K562 (cell line): ENCODE data around the gene CEP131. TPM values are rescaled to one million over a fixed set of nuclear protein-coding genes. Genes with fewer than 3 reads are reported as not detected.

Experiments used
- ATAC-seq: fragments of 200-7000 bp; cut with Tn5 transposase; 3 replicates; pipeline ENCODE4 v1.9.1; 2020; ENCODE audit warnings: moderate library complexity
- BruUV-seq: library from RNA; stranded (reverse); fragments of 400-500 nt; replicated peaks from 2 replicates; lab custom pipeline; 2021; lab: Mats Ljungman, UMichigan
- CTCF ChIA-PET: fragments of 300-600 bp; formaldehyde crosslinking; extraction: SDS; loops from one replicate; lab custom pipeline; 2021; ENCODE audit warnings: low intra/inter-chr PET ratio; lab: Yijun Ruan, JAX
- POLR2A ChIA-PET: fragments of 300-600, 350-650 bp; sonication (Branson Sonifier 250); formaldehyde crosslinking; extraction: SDS; loops from one replicate; lab custom pipeline; 2021; ENCODE audit warnings: antibody characterized with exemption, inconsistent platforms; lab: Yijun Ruan, JAX
- DNase-seq, 4 experiments: peaks; one replicate each; pipeline versions ENCODE4 v3.0.0 to v3.0.0-alpha.2; 2011 to 2018; ENCODE audit warnings: low spot score in 3 of 4, mixed read lengths in 3 of 4; ENCODE audit errors: extremely low read depth in 1 of 4
- FAIRE-seq: peaks from 2 replicates; lab custom pipeline; 2011; peaks lifted over from hg19 to GRCh38; lab: Jason Lieb, UNC
- H2AFZ ChIP-seq: 2 replicates; pipeline ENCODE4 v1.6.0; 2011; ENCODE audit warnings: low read depth, low read length, control low read depth, inconsistent platforms
- H3K27ac ChIP-seq: fragments of 200-600 bp; 3 replicates; pipeline ENCODE4 v1.8.0; 2011; ENCODE audit warnings: low read depth, mild to moderate bottlenecking, control low read depth, inconsistent platforms, low read length, moderate library complexity, mixed read lengths; ENCODE audit errors: extremely low read depth
- H3K27me3 ChIP-seq, 2 experiments: fragments of 300-600 bp in 1 of 2; 2 replicates in 1 of 2; 3 replicates in 1 of 2; pipeline versions ENCODE4 v1.6.0 to v1.8.0; 2011; ENCODE audit warnings: inconsistent platforms in 2 of 2, low read length in 2 of 2, mild to moderate bottlenecking in 1 of 2, mixed read lengths in 1 of 2, moderate library complexity in 1 of 2; ENCODE audit not compliant: control insufficient read depth in 2 of 2, insufficient read depth in 2 of 2
- H3K36me3 ChIP-seq: fragments of 300-600 bp; 3 replicates; pipeline ENCODE4 v1.8.0; 2011; ENCODE audit warnings: mild to moderate bottlenecking, low read length, inconsistent platforms; ENCODE audit not compliant: control insufficient read depth, insufficient read depth
- H3K4me1 ChIP-seq, 2 experiments: fragments of 200-600 bp in 1 of 2; replicated peaks in 1 of 2; 2 replicates in 1 of 2; 3 replicates in 1 of 2; pipeline versions ENCODE4 v1.5.1 to v1.8.0; 2011; ENCODE audit warnings: inconsistent platforms in 2 of 2, low read length in 2 of 2, mild to moderate bottlenecking in 1 of 2, mixed read lengths in 1 of 2, moderate library complexity in 1 of 2; ENCODE audit not compliant: control insufficient read depth in 2 of 2, insufficient read depth in 2 of 2
- H3K4me2 ChIP-seq: 2 replicates; pipeline ENCODE4 v1.6.1; 2011; ENCODE audit warnings: low read length, control low read depth, inconsistent platforms, mixed read lengths; ENCODE audit not compliant: insufficient read depth
- H3K4me3 ChIP-seq: fragments of 200-600 bp; sonication (generic), shearing (Covaris generic); 2 replicates; pipeline ENCODE4 v1.5.1; 2016; ENCODE audit warnings: control low read depth, inconsistent platforms
- H3K79me2 ChIP-seq: fragments of 200-600 bp; 3 replicates; pipeline ENCODE4 v1.8.0; 2011; ENCODE audit warnings: low read length, inconsistent platforms; ENCODE audit not compliant: control insufficient read depth, insufficient read depth
- H3K9ac ChIP-seq, 2 experiments: 2 replicates each; pipeline versions ENCODE4 v1.6.0 to v1.6.1; 2011; ENCODE audit warnings: low read depth in 2 of 2, low read length in 2 of 2, control low read depth in 1 of 2, inconsistent platforms in 1 of 2, mild to moderate bottlenecking in 1 of 2, mixed read lengths in 1 of 2; ENCODE audit not compliant: insufficient read depth in 1 of 2
- H3K9me1 ChIP-seq: one replicate; pipeline ENCODE4 v1.6.0; 2011; ENCODE audit warnings: inconsistent platforms, mild to moderate bottlenecking, low read length, moderate library complexity; ENCODE audit not compliant: control insufficient read depth, insufficient read depth
- H3K9me3 ChIP-seq: replicated peaks from 2 replicates; pipeline ENCODE4 v1.5.1; 2011; ENCODE audit warnings: low read depth, low read length, inconsistent platforms; ENCODE audit not compliant: control insufficient read depth, insufficient read depth
- H4K20me1 ChIP-seq: replicated peaks from 2 replicates; pipeline ENCODE4 v1.6.1; 2011; ENCODE audit warnings: low read length, inconsistent platforms, mixed read lengths; ENCODE audit not compliant: control insufficient read depth, insufficient read depth
- ATF2 ChIP-seq: sonication (generic); formaldehyde crosslinking; IDR thresholded peaks from 2 replicates; pipeline ENCODE4 v1.8.1; 2022; ENCODE audit warnings: missing genetic modification reagents
- BDP1 ChIP-seq: IDR thresholded peaks from 3 replicates; pipeline ENCODE4 v1.6.1; 2011; ENCODE audit not compliant: insufficient read length, insufficient read depth
- CC2D1A ChIP-seq: fragments of 450-650 bp; IDR thresholded peaks from 2 replicates; pipeline ENCODE4 v1.6.1; 2017; ENCODE audit warnings: mild to moderate bottlenecking
- EGR1 ChIP-seq: fragments of 450-650 bp; conservative IDR thresholded peaks from 2 replicates; pipeline ENCODE4 v1.6.1; 2017; ENCODE audit warnings: mild to moderate bottlenecking
- HDAC6 ChIP-seq: IDR thresholded peaks from 2 replicates; pipeline ENCODE4 v1.6.1; 2012; ENCODE audit warnings: low read depth, mild to moderate bottlenecking, control low read depth, inconsistent platforms, low read length, moderate library complexity
- KDM4B ChIP-seq, 2 experiments: fragments of 450-650 bp in 1 of 2; sonication (generic) in 1 of 2; IDR thresholded peaks; 2 replicates each; pipeline ENCODE4 v1.6.1; 2016 to 2017; ENCODE audit warnings: borderline replicate concordance in 2 of 2, antibody characterized with exemption in 1 of 2, low read depth in 1 of 2, mild to moderate bottlenecking in 1 of 2
- KDM5B ChIP-seq: fragments of 200-600 bp; sonication (generic); IDR thresholded peaks from 2 replicates; pipeline ENCODE4 v1.6.1; 2012; ENCODE audit warnings: low read depth, mild to moderate bottlenecking, moderate library complexity, low read length, control low read depth, inconsistent platforms; ENCODE audit not compliant: insufficient replicate concordance
- MED1 ChIP-seq: sonication (generic); formaldehyde crosslinking; IDR thresholded peaks from 2 replicates; pipeline ENCODE4 v1.8.1; 2023; ENCODE audit warnings: missing genetic modification reagents, borderline replicate concordance
- MNT ChIP-seq, 2 experiments: fragments of 450-650 bp; conservative IDR thresholded peaks; 2 replicates each; pipeline ENCODE4 v1.6.1; 2017; ENCODE audit warnings: mild to moderate bottlenecking in 2 of 2, moderate library complexity in 2 of 2
- MYNN ChIP-seq, 2 experiments: sonication (generic); formaldehyde crosslinking in 1 of 2; IDR thresholded peaks; 2 replicates each; pipeline versions ENCODE4 v1.5.0 to v1.6.1; 2016 to 2020; ENCODE audit warnings: antibody characterized with exemption in 1 of 2, missing genetic modification reagents in 1 of 2
- NFATC3 ChIP-seq: fragments of 450-650 bp; IDR thresholded peaks from 2 replicates; pipeline ENCODE4 v1.6.1; 2017; ENCODE audit warnings: mild to moderate bottlenecking
- NFIC ChIP-seq: fragments of 450-650 bp; IDR thresholded peaks from 2 replicates; pipeline ENCODE4 v1.6.1; 2017; ENCODE audit warnings: mild to moderate bottlenecking, inconsistent platforms
- RCOR1 ChIP-seq, 2 experiments: IDR thresholded peaks; 2 replicates each; pipeline ENCODE4 v1.6.1; 2012; ENCODE audit warnings: low read depth in 2 of 2, low read length in 2 of 2, borderline replicate concordance in 1 of 2, improper control_type of control experiment in 1 of 2
- SRSF7 ChIP-seq: fragments of 200-400 bp; formaldehyde crosslinking; optimal IDR thresholded peaks from 2 replicates; pipeline ENCODE3; 2017; ENCODE audit warnings: mild to moderate bottlenecking, low read depth, low read length
- ZFP36 ChIP-seq: fragments of 150-350 bp; IDR thresholded peaks from 2 replicates; pipeline ENCODE4 v1.6.1; 2018; ENCODE audit warnings: low read length, low read depth; ENCODE audit not compliant: partially characterized antibody
- ZNF197 ChIP-seq: fragments of 200-800 bp; sonication (Bioruptor generic); IDR thresholded peaks from 2 replicates; pipeline ENCODE4 v1.6.1; 2016; ENCODE audit warnings: low read depth, missing genetic modification characterization, missing compliant biosample characterization
- ZNF24 ChIP-seq: fragments of 450-650 bp; IDR thresholded peaks from 2 replicates; pipeline ENCODE4 v1.6.1; 2016
- ZNF395 ChIP-seq: fragments of 200-800 bp; sonication (Bioruptor generic); IDR thresholded peaks from 2 replicates; pipeline ENCODE4 v1.6.1; 2017; ENCODE audit warnings: missing genetic modification characterization, missing compliant biosample characterization
- ZNF76 ChIP-seq: fragments of 250-450 bp; sonication (Bioruptor Pico); IDR thresholded peaks from 2 replicates; pipeline ENCODE4 v1.4.0; 2020; ENCODE audit warnings: mild to moderate bottlenecking, moderate library complexity, borderline replicate concordance
- WGBS: fragments of 100-300 bp; shearing (Covaris generic); methylation state at CpG from one replicate; pipeline ENCODE4 v1.1.6; 2016; ENCODE audit warnings: low coverage, mixed read lengths; ENCODE audit not compliant: insufficient coverage; ENCODE audit errors: missing lambda C conversion rate; 5-methylcytosine and 5-hydroxymethylcytosine counted together
- in situ Hi-C: fragments of 300-500 bp; cut with MboI; formaldehyde crosslinking; loops from 4 replicates; pipeline ENCODE4 v1.15.0; 2018; ENCODE audit warnings: inconsistent platforms, mixed read lengths
- intact Hi-C: fragments of 100-400 bp; cut with micrococcal nuclease; formaldehyde crosslinking; loops from 2 replicates; pipeline ENCODE4 v1.14.2; 2022
- polyA plus RNA-seq, 8 experiments: library from polyadenylated mRNA; depleted of rRNA in 4 of 8; stranded (reverse) in 5 of 8; unstranded in 3 of 8; fragments of >200 nt; fragmentation: Nextera tagmentation in 2 of 8; fragmentation: Illumina TruSeq in 1 of 8; extraction: Ambion mirVana in 2 of 8; extraction: Trizol in 1 of 8; gene quantifications; 2 replicates each; pipeline versions ENCODE4 v1.2.1 to v1.2.3, GENCODE V29; 2011 to 2014; ENCODE audit warnings: inconsistent platforms in 1 of 8, missing spikeins in 1 of 8
- total RNA-seq, 7 experiments: library from RNA; depleted of rRNA in 6 of 7; stranded (reverse); fragments of >200 nt in 6 of 7; fragmentation: Illumina TruSeq in 2 of 7; extraction: Trizol in 2 of 7; gene quantifications; 2 replicates each; pipeline versions ENCODE4 v1.2.1 to v1.2.3, GENCODE V29; 2011 to 2021; ENCODE audit warnings: low replicate concordance in 1 of 7

Gene CEP131
- total and polyA plus RNA-seq, 9 of the 15 experiments (the other 6 are each of a cell fraction or from before 2014, with no cell fraction given), result 0.24 to 21.2 (median 2.3) TPM

- intact Hi-C loops, result no loop called here
- H3K9ac ChIP-seq, result peak overlapping the region in 1 of 2 experiments; percentile 31; a peak in 1 of 4 replicates
- no peak overlapping the region; the same call in 2 of the 3 replicates for H3K27ac ChIP-seq
- ATAC-seq, result peak; percentile 77
- ChIA-PET CTCF (no interaction called here), POLR2A (interaction anchor here (0.8 to 3.7 kb wide), 4 partner anchors 10 to 26 kb away, joined by 3 to 15 read pairs (median 3); no protein-coding TSS in a partner anchor)
- in situ Hi-C loops, result no loop called here
- 3% methylated on average over 17 of the region's 17 CpGs for WGBS
- H3K79me2 ChIP-seq, result no peaks in the 10 kb centered on the region
- peak overlapping the region; percentile 75 for H3K4me2 ChIP-seq
- no TSS peak for BruUV-seq
- H3K36me3 ChIP-seq, result no peaks in the 10 kb centered on the region
- H3K9me1 ChIP-seq, result no peaks in the 10 kb centered on the region
- H3K27me3 ChIP-seq, result peaks cover 24 to 62% of the 10 kb centered on the region in 2 experiments; a peak in 4 of 5 replicates
- H3K4me1 ChIP-seq, result peaks cover 6 to 34% of the 10 kb centered on the region in 2 experiments; a peak in 3 of 5 replicates
- H3K9me3 ChIP-seq, result no peaks in the 10 kb centered on the region
- FAIRE-seq, result peak; percentile 97
- no peak overlapping the region for H3K4me3 ChIP-seq
- peak overlapping the region; percentile 66 for H2AFZ ChIP-seq
- no peaks in the 10 kb centered on the region for H4K20me1 ChIP-seq
- peak; percentile 66 to 79 (median 74) for DNase-seq
- TF ChIP-seq RCOR1 (IDR thresholded peaks at IDR 0.05; ENCODE audit: borderline replicate concordance in 1 of 2, low read depth in 2 of 2, low read length in 2 of 2) (0 out of 4 replicates have a peak, but pooled peaks of 1 of the 2 experiments have one; percentile 26), CC2D1A (no peak), MYNN (IDR thresholded peaks at IDR 0.05) (peak; percentile 71; the same call in 1 of the 2 replicates), MYNN (CRISPR knock-in tag; IDR thresholded peaks at IDR 0.05) (no peak), BDP1 (no peak), ZFP36 (no peak), KDM4B (IDR thresholded peaks at IDR 0.05; ENCODE audit: borderline replicate concordance in 2 of 2, low read depth in 1 of 2) (no peak), MED1 (no peak), ATF2 (CRISPR knock-in tag) (no peak), ZNF197 (no peak), HDAC6 (no peak), SRSF7 (no peak), ZNF24 (no peak), KDM5B (no peak), NFATC3 (no peak), NFIC (no peak), MNT (conservative IDR thresholded peaks at IDR 0.05) (peak in 1 of 2 experiments; percentile 60; a peak in 1 of 4 replicates), ZNF395 (CRISPR knock-in tag) (no peak), ZNF76 (CRISPR knock-in tag) (no peak), EGR1 (peak; percentile 99)
Observed at GRCh38 chr17:81153340-81153803, 69.4 kb downstream of the CEP131 start.
